HCT116 (cell line): ENCODE results near the gene RTN4IP1.

ENCODE experiments used
- CEBPB ChIP-seq: IDR thresholded peaks from 2 replicates; pipeline ENCODE4 v1.6.1; 2012; ENCODE audit warnings: low read depth
- CTCF ChIP-seq, 3 experiments: fragments of 200-600 bp in 1 of 3; sonication (generic) in 1 of 3; IDR thresholded peaks in 2 of 3; conservative IDR thresholded peaks in 1 of 3; 2 replicates each; pipeline ENCODE4 v1.5.1; 2012 to 2017; ENCODE audit warnings: low read depth in 2 of 3, low read length in 2 of 3, antibody characterized with exemption in 1 of 3, borderline replicate concordance in 1 of 3, control low read depth in 1 of 3, mild to moderate bottlenecking in 1 of 3, mixed read lengths in 1 of 3, mixed run types in 1 of 3, moderate library complexity in 1 of 3; ENCODE audit not compliant: insufficient read depth in 1 of 3
- ELF1 ChIP-seq: IDR thresholded peaks from 2 replicates; pipeline ENCODE4 v1.6.1; 2012; ENCODE audit warnings: low read depth, borderline replicate concordance
- EZH2 ChIP-seq: fragments of 200-600 bp; sonication (generic); IDR thresholded peaks from 2 replicates; pipeline ENCODE4 v1.6.1; 2017; ENCODE audit warnings: antibody characterized with exemption, mixed run types
- POLR2AphosphoS5 ChIP-seq: IDR thresholded peaks from 2 replicates; pipeline ENCODE4 v1.6.1; 2011; ENCODE audit warnings: mild to moderate bottlenecking, low read depth, low read length, moderate library complexity
- YY1 ChIP-seq: IDR thresholded peaks from 2 replicates; pipeline ENCODE4 v1.6.1; 2011; ENCODE audit warnings: low read length, low read depth, moderate library complexity, mild to moderate bottlenecking; ENCODE audit not compliant: insufficient replicate concordance; ENCODE audit errors: extremely low read depth

- TF ChIP-seq CTCF (IDR thresholded peaks at IDR 0.05 in 2 of 3, conservative IDR thresholded peaks at IDR 0.05 in 1 of 3; ENCODE audit: borderline replicate concordance in 1 of 3, insufficient read depth in 1 of 3, low read depth in 2 of 3, low read length in 2 of 3) (no peak), EZH2 (no peak), CEBPB (no peak), POLR2AphosphoS5 (no peak), YY1 (no peak), ELF1 (no peak)
Measured at GRCh38 chr6:106534004-106534403, 95.3 kb downstream of the RTN4IP1 start.
